MM.1S (cell line): ENCODE measurements around the gene HCFC2.

ENCODE experiments used
- DNase-seq: peaks from one replicate; pipeline ENCODE4 v3.0.0-alpha.2; 2015
- H2AFZ ChIP-seq: fragments of 300-600 bp; sonication (generic); 2 replicates; pipeline ENCODE4 v1.6.0; 2016; ENCODE audit warnings: antibody characterized with exemption, low read length
- H3F3A ChIP-seq: fragments of 300-600 bp; sonication (generic); 2 replicates; pipeline ENCODE4 v1.6.1; 2016; ENCODE audit warnings: mild to moderate bottlenecking, antibody characterized with exemption, low read length, moderate library complexity, mixed read lengths; ENCODE audit not compliant: insufficient read depth
- H3K27ac ChIP-seq: fragments of 300-600 bp; sonication (generic); 2 replicates; pipeline ENCODE4 v1.5.1; 2016; ENCODE audit warnings: mild to moderate bottlenecking, low read length
- H3K27me3 ChIP-seq: fragments of 300-600 bp; sonication (generic); replicated peaks from 2 replicates; pipeline ENCODE4 v1.6.0; 2016; ENCODE audit warnings: low read length; ENCODE audit not compliant: insufficient read depth
- H3K36me3 ChIP-seq: fragments of 300-600 bp; sonication (generic); replicated peaks from 2 replicates; pipeline ENCODE4 v1.6.1; 2016; ENCODE audit warnings: mild to moderate bottlenecking, low read length, mixed read lengths; ENCODE audit not compliant: insufficient read depth
- H3K4me1 ChIP-seq: fragments of 300-600 bp; sonication (generic); 2 replicates; pipeline ENCODE4 v1.6.1; 2016; ENCODE audit warnings: low read length, mixed read lengths
- H3K4me2 ChIP-seq: fragments of 300-600 bp; sonication (generic); 2 replicates; pipeline ENCODE4 v1.6.0; 2016; ENCODE audit warnings: low read depth, low read length
- H3K4me3 ChIP-seq: fragments of 300-600 bp; sonication (generic); 2 replicates; pipeline ENCODE4 v1.5.1; 2016; ENCODE audit warnings: low read length, mixed read lengths
- H3K79me2 ChIP-seq: fragments of 300-600 bp; sonication (generic); 2 replicates; pipeline ENCODE4 v1.6.1; 2016; ENCODE audit warnings: mixed run types, low read length, mixed read lengths
- H3K9ac ChIP-seq: fragments of 300-600 bp; sonication (generic); 2 replicates; pipeline ENCODE4 v1.6.1; 2016; ENCODE audit warnings: low read length, mixed read lengths
- H3K9me2 ChIP-seq: fragments of 300-600 bp; sonication (generic); replicated peaks from 2 replicates; pipeline ENCODE4 v1.6.1; 2016; ENCODE audit warnings: mild to moderate bottlenecking, low read length, mixed read lengths; ENCODE audit not compliant: insufficient read depth
- H3K9me3 ChIP-seq: fragments of 300-600 bp; sonication (generic); replicated peaks from 2 replicates; pipeline ENCODE4 v1.6.1; 2016; ENCODE audit warnings: mild to moderate bottlenecking, low read length, mixed read lengths; ENCODE audit not compliant: insufficient read depth
- H4K20me1 ChIP-seq: fragments of 300-600 bp; sonication (generic); 2 replicates; pipeline ENCODE4 v1.6.1; 2016; ENCODE audit warnings: mild to moderate bottlenecking, low read length, moderate library complexity, mixed read lengths; ENCODE audit not compliant: insufficient read depth
- CTCF ChIP-seq: fragments of 300-600 bp; sonication (generic); IDR thresholded peaks from 2 replicates; pipeline ENCODE4 v1.5.1; 2016; ENCODE audit warnings: antibody characterized with exemption, low read length, mixed read lengths
- EZH2 ChIP-seq: fragments of 300-600 bp; sonication (generic); optimal IDR thresholded peaks from 2 replicates; pipeline ENCODE3; 2017; ENCODE audit warnings: low read depth, mild to moderate bottlenecking, antibody characterized with exemption, low read length, mixed read lengths
- EZH2phosphoT487 ChIP-seq: fragments of 300-600 bp; sonication (generic); IDR thresholded peaks from 2 replicates; pipeline ENCODE4 v1.6.1; 2018; ENCODE audit warnings: antibody characterized with exemption, low read length

Gene HCFC2

GRCh38 chr12:104133321-104133720 is 69.0 kb downstream of the HCFC2 start:
- H2AFZ ChIP-seq, result no peak overlapping the region
- no peaks in the 10 kb centered on the region for H3K9me3 ChIP-seq
- no peak overlapping the region for H3K27ac ChIP-seq
- H3K27me3 ChIP-seq, result no peaks in the 10 kb centered on the region
- no peak overlapping the region for H3K4me3 ChIP-seq
- H4K20me1 ChIP-seq, result no peaks in the 10 kb centered on the region
- H3K9ac ChIP-seq, result no peak overlapping the region
- H3K4me2 ChIP-seq, result no peak overlapping the region
- peaks cover 7% of the 10 kb centered on the region; the same call in 1 of the 2 replicates for H3K36me3 ChIP-seq
- no peak for DNase-seq
- peaks cover 14% of the 10 kb centered on the region for H3K4me1 ChIP-seq
- H3K79me2 ChIP-seq, result peaks cover 77% of the 10 kb centered on the region
- no peaks in the 10 kb centered on the region for H3K9me2 ChIP-seq
- TF ChIP-seq CTCF (no peak), EZH2 (no peak), EZH2phosphoT487 (no peak)
- H3F3A ChIP-seq, result peaks cover 7% of the 10 kb centered on the region

DNA sequence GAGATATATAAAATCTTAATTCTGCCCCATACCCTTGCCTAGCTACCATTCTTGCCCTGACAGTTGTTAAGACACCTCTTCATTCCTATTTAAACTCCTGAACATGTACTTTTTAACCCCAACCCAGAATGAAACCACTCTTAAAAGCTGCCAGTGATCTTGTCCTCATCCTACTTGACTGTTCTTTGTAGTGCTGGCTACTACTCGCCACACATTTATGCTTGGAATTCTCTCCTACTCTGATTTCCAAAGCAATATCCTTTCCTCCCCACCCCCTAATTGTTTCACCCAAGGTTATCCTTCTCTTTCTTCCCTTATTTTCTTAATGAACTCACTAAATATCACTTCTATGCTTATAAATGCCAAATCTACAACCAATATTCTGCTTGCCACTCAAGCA is 69.5 kb downstream of the HCFC2 start:
- TF ChIP-seq EZH2 (no peak), EZH2phosphoT487 (no peak), CTCF (no peak)
- H3K27ac ChIP-seq, result no peak overlapping the region
- H3K9me3 ChIP-seq, result no peaks in the 10 kb centered on the region
- H4K20me1 ChIP-seq, result no peaks in the 10 kb centered on the region
- no peak for DNase-seq
- H3K36me3 ChIP-seq, result peaks cover 7% of the 10 kb centered on the region; the same call in 1 of the 2 replicates
- no peak overlapping the region for H2AFZ ChIP-seq
- H3F3A ChIP-seq, result peaks cover 7% of the 10 kb centered on the region
- no peaks in the 10 kb centered on the region for H3K27me3 ChIP-seq
- H3K79me2 ChIP-seq, result peaks cover 77% of the 10 kb centered on the region
- H3K4me3 ChIP-seq, result no peak overlapping the region
- H3K9me2 ChIP-seq, result no peaks in the 10 kb centered on the region
- H3K4me2 ChIP-seq, result no peak overlapping the region
- no peak overlapping the region for H3K9ac ChIP-seq
- H3K4me1 ChIP-seq, result peaks cover 18% of the 10 kb centered on the region

DNA sequence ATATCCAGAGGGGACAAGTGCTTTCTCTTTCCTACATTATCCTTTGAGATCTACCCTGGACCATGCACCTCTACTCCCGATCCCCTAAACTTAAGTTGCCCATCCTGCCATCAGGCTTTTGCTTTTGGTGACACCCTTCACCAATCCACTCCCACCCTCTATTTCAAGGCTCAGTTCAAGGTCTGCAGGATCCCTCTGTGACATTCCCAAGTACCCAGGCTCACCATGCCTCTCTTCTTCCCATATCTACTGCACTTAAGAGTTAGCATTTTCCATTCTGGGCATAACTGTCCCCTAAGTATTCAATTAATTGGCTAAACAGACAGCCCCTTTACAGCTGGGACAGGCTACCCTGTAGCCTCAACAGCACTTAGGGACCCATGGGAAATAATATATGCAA is 70.6 kb downstream of the HCFC2 start:
- Histone ChIP-seq H3K36me3 (peaks cover 7% of the 10 kb centered on the region; the same call in 1 of the 2 replicates), H3K4me1 (peaks cover 18% of the 10 kb centered on the region), H3K27me3 (no peaks in the 10 kb centered on the region), H2AFZ (no peak overlapping the region), H3K9me2 (no peaks in the 10 kb centered on the region), H4K20me1 (no peaks in the 10 kb centered on the region), H3K4me3 (no peak overlapping the region), H3F3A (peaks cover 7% of the 10 kb centered on the region), H3K4me2 (no peak overlapping the region), H3K27ac (no peak overlapping the region), H3K9ac (no peak overlapping the region), H3K9me3 (no peaks in the 10 kb centered on the region), H3K79me2 (peaks cover 69% of the 10 kb centered on the region)
- TF ChIP-seq EZH2phosphoT487, result no peak
- TF ChIP-seq EZH2, result no peak
- no peak for TF ChIP-seq CTCF
- DNase-seq, result no peak
